Measurements from ENCODE around the gene SPAG5.

The SPAG5 gene

GRCh38 chr17:28545141-28545503 is 53.7 kb downstream of the SPAG5 start:
- no peak overlapping the region for H3K4me3 ChIP-seq (ENCODE audit: low read depth, low read length)
- TF ChIP-seq CTCF (IDR thresholded peaks at IDR 0.05; ENCODE audit: insufficient read depth, low read depth, low read length, missing control alignments): no peak
- DNase-seq (ENCODE audit: low read depth): no peak

DNA sequence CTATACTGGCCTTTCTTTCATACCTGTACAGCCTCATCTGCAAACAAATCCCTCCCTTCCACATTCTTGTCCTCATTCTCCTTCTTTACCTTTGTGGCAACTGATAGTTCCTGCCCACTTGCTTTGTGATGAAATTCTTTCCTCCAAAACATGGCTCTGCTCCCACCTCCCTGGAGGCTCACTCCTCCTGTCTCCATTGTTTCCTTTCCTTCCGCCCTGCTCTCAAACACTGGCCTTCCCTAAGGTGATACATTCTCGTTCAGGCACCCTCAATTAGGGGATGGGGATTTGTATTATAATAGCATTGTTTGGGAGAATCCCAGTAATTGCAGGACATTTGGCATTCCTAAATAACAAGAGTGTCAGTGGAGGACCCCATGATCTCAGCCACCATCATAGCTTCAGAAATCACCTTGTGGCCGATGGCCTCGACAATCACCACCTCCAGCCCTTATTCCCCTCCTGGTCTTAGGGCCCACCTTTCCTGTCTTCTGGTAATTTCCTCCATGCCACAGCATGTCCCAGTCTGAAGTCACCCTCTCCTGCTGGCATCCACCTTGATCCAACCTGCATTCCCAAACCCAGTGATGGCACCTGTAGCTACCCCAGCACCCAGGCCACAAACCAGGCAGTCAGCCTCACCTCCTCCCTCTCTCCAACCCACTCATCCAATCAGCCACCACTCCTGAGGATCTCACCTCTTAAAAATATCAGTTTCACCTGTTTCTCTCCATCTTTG is 54.3 kb downstream of the SPAG5 start:
- no peak for DNase-seq (ENCODE audit: low read depth)
- H3K4me3 ChIP-seq (ENCODE audit: low read depth, low read length): no peak overlapping the region
- no peak for TF ChIP-seq CTCF (IDR thresholded peaks at IDR 0.05; ENCODE audit: insufficient read depth, low read depth, low read length, missing control alignments)

- H3K4me3 ChIP-seq (ENCODE audit: low read depth, low read length): no peak overlapping the region
- no peak for TF ChIP-seq CTCF (IDR thresholded peaks at IDR 0.05; ENCODE audit: insufficient read depth, low read depth, low read length, missing control alignments)
- no peak for DNase-seq (ENCODE audit: low read depth)
These were observed 57.4 kb downstream of the SPAG5 start for GRCh38 chr17:28541439-28541838.

DNA sequence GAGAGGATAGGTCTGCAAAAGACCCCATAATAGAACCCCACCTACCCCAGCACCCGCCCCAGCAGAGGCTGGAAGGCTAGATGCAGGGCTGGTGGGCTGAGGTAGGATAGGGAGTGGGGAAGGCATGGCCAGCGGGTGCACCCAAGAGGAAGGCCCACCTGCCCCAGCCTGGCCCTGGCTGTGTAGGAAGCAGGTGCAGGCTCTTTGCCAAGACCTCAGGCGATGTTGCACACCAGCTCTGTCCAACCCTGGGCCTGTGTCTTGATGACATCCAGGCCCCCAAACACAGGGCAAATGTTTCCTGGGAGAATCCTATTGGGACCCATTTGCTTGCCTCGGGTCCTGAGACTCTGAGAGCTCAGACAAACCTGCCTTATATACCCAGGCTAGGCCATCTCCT is 58.6 kb downstream of the SPAG5 start:
- DNase-seq (ENCODE audit: low read depth): no peak
- no peak overlapping the region for H3K4me3 ChIP-seq (ENCODE audit: low read depth, low read length)

GRCh38 chr17:28538296-28538895 is 60.4 kb downstream of the SPAG5 start:
- TF ChIP-seq CTCF (IDR thresholded peaks at IDR 0.05; ENCODE audit: insufficient read depth, low read depth, low read length, missing control alignments): no peak
- DNase-seq (ENCODE audit: low read depth): no peak
- no peak overlapping the region for H3K4me3 ChIP-seq (ENCODE audit: low read depth, low read length)

More for the DNA sequence above, 58.6 kb downstream of the SPAG5 start:
- no peak for TF ChIP-seq CTCF (IDR thresholded peaks at IDR 0.05; ENCODE audit: insufficient read depth, low read depth, low read length, missing control alignments)

GRCh38 chr17:28537219-28537610 is 61.6 kb downstream of the SPAG5 start:
- no peak for TF ChIP-seq CTCF (IDR thresholded peaks at IDR 0.05; ENCODE audit: insufficient read depth, low read depth, low read length, missing control alignments)
- no peak for DNase-seq (ENCODE audit: low read depth)
- H3K4me3 ChIP-seq (ENCODE audit: low read depth, low read length): no peak overlapping the region
